ENCODE results near the gene STK33. TPM values are rescaled to one million over a fixed set of nuclear protein-coding genes. Genes with fewer than 3 reads are reported as not detected.

Gene STK33
- total RNA-seq, 3 donors from 2014 or later = 0.90 to 15.1 (median 3.4) TPM

- Histone ChIP-seq H3K4me3 (no peak overlapping the region), H3K9me3 (no peaks in the 10 kb centered on the region), H3K4me1 (ENCODE audit: low read depth) (no peaks in the 10 kb centered on the region), H3K36me3 (ENCODE audit: low read depth) (no peaks in the 10 kb centered on the region)
- TF ChIP-seq, protein P1, sequence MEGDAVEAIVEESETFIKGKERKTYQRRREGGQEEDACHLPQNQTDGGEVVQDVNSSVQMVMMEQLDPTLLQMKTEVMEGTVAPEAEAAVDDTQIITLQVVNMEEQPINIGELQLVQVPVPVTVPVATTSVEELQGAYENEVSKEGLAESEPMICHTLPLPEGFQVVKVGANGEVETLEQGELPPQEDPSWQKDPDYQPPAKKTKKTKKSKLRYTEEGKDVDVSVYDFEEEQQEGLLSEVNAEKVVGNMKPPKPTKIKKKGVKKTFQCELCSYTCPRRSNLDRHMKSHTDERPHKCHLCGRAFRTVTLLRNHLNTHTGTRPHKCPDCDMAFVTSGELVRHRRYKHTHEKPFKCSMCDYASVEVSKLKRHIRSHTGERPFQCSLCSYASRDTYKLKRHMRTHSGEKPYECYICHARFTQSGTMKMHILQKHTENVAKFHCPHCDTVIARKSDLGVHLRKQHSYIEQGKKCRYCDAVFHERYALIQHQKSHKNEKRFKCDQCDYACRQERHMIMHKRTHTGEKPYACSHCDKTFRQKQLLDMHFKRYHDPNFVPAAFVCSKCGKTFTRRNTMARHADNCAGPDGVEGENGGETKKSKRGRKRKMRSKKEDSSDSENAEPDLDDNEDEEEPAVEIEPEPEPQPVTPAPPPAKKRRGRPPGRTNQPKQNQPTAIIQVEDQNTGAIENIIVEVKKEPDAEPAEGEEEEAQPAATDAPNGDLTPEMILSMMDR (IDR thresholded peaks at IDR 0.05) = no peak
- ATAC-seq (no peak), DNase-seq (no peak)
- intact Hi-C loops (cut with DNase I, micrococcal nuclease) = no loop called here
Observed at GRCh38 chr11:8587915-8588314, 6.1 kb downstream of the STK33 start.

DNA sequence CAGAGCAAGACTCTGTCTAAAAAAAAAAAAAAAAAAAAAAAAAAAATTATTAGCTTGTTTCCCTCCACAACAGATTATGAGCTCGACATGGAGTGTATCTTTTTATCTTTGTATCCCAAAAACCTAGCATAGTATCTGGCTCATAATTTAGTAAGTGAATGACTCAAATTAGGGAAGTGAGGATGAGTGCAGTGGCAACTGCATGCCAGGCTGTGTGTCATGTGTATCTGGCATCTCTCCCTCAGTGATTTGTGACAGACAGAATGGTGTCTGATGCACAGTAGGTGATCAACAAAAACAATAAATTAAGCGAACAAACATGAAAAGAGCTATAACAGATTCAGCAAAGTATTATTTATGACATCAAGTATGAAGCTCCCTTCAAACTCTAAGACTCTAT, 7.2 kb downstream of the STK33 start:
- no peak overlapping the region for H3K4me3 ChIP-seq
- ATAC-seq = no peak
- intact Hi-C loops (cut with DNase I, micrococcal nuclease) = no loop called here

DNA sequence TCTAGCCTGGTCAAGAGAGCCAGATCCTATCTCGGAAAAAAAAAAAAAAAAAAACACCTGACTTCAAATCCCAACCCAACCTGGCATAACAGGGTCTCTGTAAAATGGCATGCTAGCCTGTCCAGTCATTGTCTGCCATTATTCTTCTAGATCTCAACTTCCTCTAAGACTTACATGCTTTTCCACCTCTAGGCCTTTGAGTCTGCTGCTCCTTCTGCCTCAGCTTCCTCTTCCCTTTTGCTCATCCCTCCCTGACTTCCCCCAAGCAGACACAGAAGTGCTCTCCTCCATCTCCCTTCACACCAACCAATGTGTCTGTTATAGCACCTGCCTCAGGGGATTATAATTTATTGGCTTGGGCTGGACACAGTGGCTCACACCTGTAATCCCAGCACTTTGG, 7.8 kb downstream of the STK33 start:
- Histone ChIP-seq H3K4me1 (ENCODE audit: low read depth) (no peaks in the 10 kb centered on the region), H3K36me3 (ENCODE audit: low read depth) (no peaks in the 10 kb centered on the region), H3K9me3 (no peaks in the 10 kb centered on the region), H3K4me3 (no peak overlapping the region)
- DNase-seq = no peak
- TF ChIP-seq, protein P1 (IDR thresholded peaks at IDR 0.05) = no peak
- intact Hi-C loops (cut with DNase I, micrococcal nuclease) = no loop called here
- ATAC-seq = no peak

More for the DNA sequence above, 7.2 kb downstream of the STK33 start:
- H3K9me3 ChIP-seq = no peaks in the 10 kb centered on the region
- TF ChIP-seq, protein P1 (IDR thresholded peaks at IDR 0.05) = no peak
- H3K4me1 ChIP-seq (ENCODE audit: low read depth) = no peaks in the 10 kb centered on the region
- H3K36me3 ChIP-seq (ENCODE audit: low read depth) = no peaks in the 10 kb centered on the region
- DNase-seq = no peak

DNA sequence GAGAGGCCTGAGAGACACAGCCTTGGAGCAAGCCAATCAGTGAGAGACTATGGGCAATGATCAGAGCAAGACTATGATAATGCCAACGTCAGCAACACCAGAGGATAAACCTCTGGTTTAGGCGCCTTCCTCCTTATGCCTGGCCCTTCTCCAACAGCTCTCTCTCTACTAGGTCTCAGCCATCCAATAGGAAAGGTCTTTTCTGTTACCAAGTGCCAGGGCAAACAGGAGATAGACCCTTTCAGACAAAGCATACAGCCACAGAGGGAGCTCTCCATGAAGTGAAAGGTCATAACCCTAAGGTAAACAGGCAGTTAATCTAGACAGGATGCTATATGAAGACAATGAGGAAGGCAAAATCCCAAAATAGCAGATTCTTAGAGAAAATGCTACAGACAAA, 9.5 kb downstream of the STK33 start:
- Histone ChIP-seq H3K36me3 (ENCODE audit: low read depth) (no peaks in the 10 kb centered on the region), H3K4me1 (ENCODE audit: low read depth) (no peaks in the 10 kb centered on the region), H3K4me3 (no peak overlapping the region), H3K9me3 (no peaks in the 10 kb centered on the region)
- TF ChIP-seq, protein P1 (IDR thresholded peaks at IDR 0.05) = no peak
- no peak for DNase-seq
- ATAC-seq = no peak
- intact Hi-C loops (cut with DNase I, micrococcal nuclease) = no loop called here

DNA sequence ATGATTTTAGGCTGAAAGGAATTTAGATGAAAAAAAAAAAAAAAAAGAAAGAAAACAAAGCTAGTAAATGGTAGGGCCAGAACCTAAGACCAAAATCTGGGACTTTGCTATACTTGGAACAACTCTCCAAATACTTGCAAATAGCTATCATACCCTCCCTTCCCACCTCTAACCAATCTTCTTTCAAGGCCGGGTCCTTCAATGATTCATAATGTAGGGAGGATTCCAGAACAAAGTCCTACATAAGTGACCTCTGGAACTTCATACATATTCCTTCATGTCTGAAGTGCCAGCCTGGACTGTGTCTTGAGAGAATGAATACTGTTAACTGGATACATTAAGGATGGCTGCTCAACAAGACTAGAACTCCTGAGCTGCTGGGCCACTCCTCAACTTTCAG, 9.9 kb downstream of the STK33 start:
- TF ChIP-seq, protein P1 (IDR thresholded peaks at IDR 0.05) = no peak
- intact Hi-C loops (cut with DNase I, micrococcal nuclease) = no loop called here
- Histone ChIP-seq H3K4me1 (ENCODE audit: low read depth) (no peaks in the 10 kb centered on the region), H3K9me3 (no peaks in the 10 kb centered on the region), H3K4me3 (no peak overlapping the region), H3K36me3 (ENCODE audit: low read depth) (no peaks in the 10 kb centered on the region)
- ATAC-seq (peak; percentile 57), DNase-seq (no peak)

GRCh38 chr11:8581300-8581699, 12.7 kb downstream of the STK33 start:
- Histone ChIP-seq H3K4me1 (ENCODE audit: low read depth) (no peaks in the 10 kb centered on the region), H3K4me3 (no peak overlapping the region), H3K36me3 (ENCODE audit: low read depth) (no peaks in the 10 kb centered on the region), H3K9me3 (no peaks in the 10 kb centered on the region)
- no peak for ATAC-seq
- DNase-seq = no peak
- TF ChIP-seq, protein P1 (IDR thresholded peaks at IDR 0.05) = no peak
- intact Hi-C loops (cut with DNase I, micrococcal nuclease) = no loop called here
